ENCODE data around the gene NRXN2.
"Not testable (repeated sequence)": the region's sequence is repeated elsewhere in the genome, so short reads cannot be mapped to it uniquely, and the experiment has no call there.

The NRXN2 gene

GRCh38 chr11:64561984-64562722, 160.8 kb downstream of the NRXN2 start:
- DNase-seq, result no peak

GRCh38 chr11:64561429-64561828, 161.6 kb downstream of the NRXN2 start:
- not testable (repeated sequence) for DNase-seq

- no peak for DNase-seq
Observed at GRCh38 chr11:64560941-64561340, 162.1 kb downstream of the NRXN2 start.

- no peak for DNase-seq
Observed at GRCh38 chr11:64560139-64560771, 162.7 kb downstream of the NRXN2 start.

- no peak for DNase-seq
Observed at GRCh38 chr11:64559351-64560138, 163.5 kb downstream of the NRXN2 start.

GRCh38 chr11:64558869-64559268, 164.1 kb downstream of the NRXN2 start:
- no peak for DNase-seq

GRCh38 chr11:64558065-64558745, 164.8 kb downstream of the NRXN2 start:
- DNase-seq, result no peak

GRCh38 chr11:64556721-64557250, 166.2 kb downstream of the NRXN2 start:
- DNase-seq, result no peak

Data from CD4-positive, alpha-beta T cell treated with Interleukin-17A for 4 hours (primary cell).